Nephron (organoid): ENCODE results near the gene SAMD11.

ENCODE experiments used
- H3K27ac Mint-ChIP-seq, 3 experiments: 2 replicates each; pipeline ENCODE4 v1.8.0; 2020; ENCODE audit warnings: mixed read lengths in 3 of 3, mild to moderate bottlenecking in 2 of 3, moderate library complexity in 1 of 3
- H3K27me3 Mint-ChIP-seq: 2 replicates; pipeline ENCODE4 v1.8.0; 2021; ENCODE audit warnings: low read depth, mild to moderate bottlenecking, moderate library complexity, mixed read lengths
- H3K36me3 Mint-ChIP-seq: 2 replicates; pipeline ENCODE4 v1.8.0; 2020; ENCODE audit warnings: low read depth, mixed read lengths
- H3K4me1 Mint-ChIP-seq: 2 replicates; pipeline ENCODE4 v1.8.0; 2020; ENCODE audit warnings: mixed read lengths
- H3K4me3 Mint-ChIP-seq, 3 experiments: 2 replicates each; pipeline ENCODE4 v1.8.0; 2020; ENCODE audit warnings: mild to moderate bottlenecking in 3 of 3, mixed read lengths in 3 of 3, moderate library complexity in 2 of 3
- H3K9me3 Mint-ChIP-seq: 2 replicates; pipeline ENCODE4 v1.8.0; 2020; ENCODE audit warnings: mixed read lengths
- TF ChIP-seq, protein P1 (sequence below), 3 experiments: fragments of 200-600 bp; sonication (generic); IDR thresholded peaks; one replicate each; pipeline ENCODE4 v1.5.0; 2021; ENCODE audit warnings: antibody characterized with exemption in 3 of 3; ENCODE audit not compliant: unreplicated experiment in 3 of 3

Gene SAMD11

GRCh38 chr1:934991-935750, 11.4 kb downstream of the SAMD11 start:
- Mint-ChIP-seq H3K27me3 (peaks cover 38% of the 10 kb centered on the region), H3K27ac (peak overlapping the region; percentile 56 to 90 (median 75)), H3K4me3 (peak overlapping the region; percentile 64 to 81 (median 76)), H3K9me3 (no peaks in the 10 kb centered on the region), H3K36me3 (peaks cover 7% of the 10 kb centered on the region), H3K4me1 (peaks cover 46% of the 10 kb centered on the region)
- TF ChIP-seq, protein P1, sequence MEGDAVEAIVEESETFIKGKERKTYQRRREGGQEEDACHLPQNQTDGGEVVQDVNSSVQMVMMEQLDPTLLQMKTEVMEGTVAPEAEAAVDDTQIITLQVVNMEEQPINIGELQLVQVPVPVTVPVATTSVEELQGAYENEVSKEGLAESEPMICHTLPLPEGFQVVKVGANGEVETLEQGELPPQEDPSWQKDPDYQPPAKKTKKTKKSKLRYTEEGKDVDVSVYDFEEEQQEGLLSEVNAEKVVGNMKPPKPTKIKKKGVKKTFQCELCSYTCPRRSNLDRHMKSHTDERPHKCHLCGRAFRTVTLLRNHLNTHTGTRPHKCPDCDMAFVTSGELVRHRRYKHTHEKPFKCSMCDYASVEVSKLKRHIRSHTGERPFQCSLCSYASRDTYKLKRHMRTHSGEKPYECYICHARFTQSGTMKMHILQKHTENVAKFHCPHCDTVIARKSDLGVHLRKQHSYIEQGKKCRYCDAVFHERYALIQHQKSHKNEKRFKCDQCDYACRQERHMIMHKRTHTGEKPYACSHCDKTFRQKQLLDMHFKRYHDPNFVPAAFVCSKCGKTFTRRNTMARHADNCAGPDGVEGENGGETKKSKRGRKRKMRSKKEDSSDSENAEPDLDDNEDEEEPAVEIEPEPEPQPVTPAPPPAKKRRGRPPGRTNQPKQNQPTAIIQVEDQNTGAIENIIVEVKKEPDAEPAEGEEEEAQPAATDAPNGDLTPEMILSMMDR (IDR thresholded peaks at IDR 0.05; ENCODE audit: unreplicated experiment in 3 of 3) = no peak

DNA sequence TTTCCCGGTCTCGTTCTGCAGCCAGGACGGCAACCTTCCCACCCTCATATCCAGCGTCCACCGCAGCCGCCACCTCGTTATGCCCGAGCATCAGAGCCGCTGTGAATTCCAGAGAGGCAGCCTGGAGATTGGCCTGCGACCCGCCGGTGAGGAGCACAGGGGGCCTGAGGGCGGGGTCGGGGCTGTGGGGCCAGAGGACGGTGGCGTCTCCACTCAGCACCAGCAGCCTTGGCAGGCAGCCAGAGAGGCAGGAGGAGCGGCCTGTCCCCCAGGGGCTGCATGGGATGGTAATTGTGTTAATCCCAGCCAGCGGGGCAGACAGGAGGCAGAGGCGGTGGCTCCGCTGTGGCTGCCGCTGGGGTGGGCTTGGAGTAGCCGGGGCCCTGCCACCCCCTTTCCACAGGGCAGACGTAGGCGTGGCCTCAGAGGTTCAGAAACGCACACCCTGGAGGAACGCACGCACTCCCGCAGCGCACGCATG, 12.1 kb downstream of the SAMD11 start:
- H3K9me3 Mint-ChIP-seq = no peaks in the 10 kb centered on the region
- peaks cover 7% of the 10 kb centered on the region for H3K36me3 Mint-ChIP-seq
- peak overlapping the region in 2 of 3 experiments; percentile 56 to 75 for H3K27ac Mint-ChIP-seq
- peak overlapping the region; percentile 49 to 56 (median 54) for H3K4me3 Mint-ChIP-seq
- H3K4me1 Mint-ChIP-seq = peaks cover 46% of the 10 kb centered on the region
- TF ChIP-seq, protein P1 (IDR thresholded peaks at IDR 0.05; ENCODE audit: unreplicated experiment in 3 of 3) = no peak
- peaks cover 38% of the 10 kb centered on the region for H3K27me3 Mint-ChIP-seq

DNA sequence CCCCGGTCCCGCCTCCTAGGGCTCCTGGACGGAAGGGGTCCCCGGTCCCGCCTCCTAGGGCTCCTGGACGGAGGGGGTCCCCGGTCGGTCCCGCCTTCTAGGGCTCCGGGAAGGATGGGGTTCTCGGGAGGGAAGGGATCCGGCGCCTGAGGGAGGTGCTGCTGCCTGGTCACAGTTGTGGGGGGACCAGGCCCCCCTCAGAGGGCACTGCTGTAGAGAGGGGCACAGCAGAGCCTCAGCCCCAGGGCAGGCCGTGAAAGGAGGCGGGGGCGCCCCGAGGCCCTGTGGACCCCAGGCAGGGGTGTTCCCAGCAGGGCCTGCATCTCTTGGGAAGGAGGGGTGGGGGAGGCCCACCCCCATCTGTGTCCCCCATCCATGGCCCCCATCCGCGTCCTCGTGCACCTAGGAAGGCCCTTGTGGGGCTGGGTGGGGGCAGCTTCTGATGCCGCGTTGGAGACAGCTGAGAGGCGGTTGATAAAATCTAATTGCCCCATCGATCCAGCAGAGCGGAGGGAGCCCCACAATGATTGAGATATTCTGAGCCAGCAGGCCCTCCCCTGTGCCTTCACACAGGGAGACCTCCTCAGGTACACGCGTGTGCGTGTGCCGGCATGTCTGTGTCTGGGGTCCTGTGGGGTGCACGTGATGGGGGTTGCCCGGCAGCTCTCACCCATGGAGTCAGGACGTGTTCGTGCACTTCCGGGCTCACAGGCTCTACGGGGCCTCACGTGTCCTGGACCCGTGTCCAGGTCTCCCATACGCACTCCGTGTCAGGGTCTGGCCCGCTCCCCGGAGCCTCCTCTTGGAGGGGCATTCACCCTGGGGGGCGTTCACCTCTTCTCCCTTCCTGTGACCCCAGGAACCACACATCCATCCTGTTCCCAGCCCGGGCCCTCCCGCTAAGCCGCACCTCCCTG, 12.9 kb downstream of the SAMD11 start:
- TF ChIP-seq, protein P1 (IDR thresholded peaks at IDR 0.05; ENCODE audit: unreplicated experiment in 3 of 3) = no peak
- H3K27ac Mint-ChIP-seq = no peak overlapping the region
- peak overlapping the region in 2 of 3 experiments; percentile 27 to 34 for H3K4me3 Mint-ChIP-seq
- H3K9me3 Mint-ChIP-seq = no peaks in the 10 kb centered on the region
- H3K36me3 Mint-ChIP-seq = peaks cover 2% of the 10 kb centered on the region
- peaks cover 31% of the 10 kb centered on the region for H3K27me3 Mint-ChIP-seq
- peaks cover 44% of the 10 kb centered on the region for H3K4me1 Mint-ChIP-seq

DNA sequence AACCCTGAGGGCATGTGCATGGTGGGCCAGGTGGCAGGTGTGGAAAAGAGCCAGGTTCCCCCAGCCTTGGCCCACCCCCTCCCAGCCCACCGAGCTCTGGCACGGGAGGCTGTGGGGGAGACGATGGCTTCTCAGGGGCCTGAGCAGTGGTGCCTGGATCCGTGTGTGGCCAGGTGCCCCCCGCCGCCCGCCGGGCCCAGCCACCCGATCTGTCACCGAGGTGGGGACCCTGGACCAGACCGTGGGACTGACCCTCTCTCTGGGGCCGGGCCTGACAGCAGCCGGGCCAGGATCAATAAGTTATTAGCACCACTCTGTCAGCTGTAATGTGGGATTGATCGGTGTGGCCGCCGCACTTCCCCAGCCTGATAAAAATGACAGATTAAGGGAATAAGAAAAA, 13.8 kb downstream of the SAMD11 start:
- H3K36me3 Mint-ChIP-seq = no peaks in the 10 kb centered on the region
- peaks cover 30% of the 10 kb centered on the region for H3K27me3 Mint-ChIP-seq
- no peaks in the 10 kb centered on the region for H3K9me3 Mint-ChIP-seq
- H3K4me1 Mint-ChIP-seq = peaks cover 37% of the 10 kb centered on the region
- H3K27ac Mint-ChIP-seq = peak overlapping the region; percentile 84 to 85 (median 85)
- TF ChIP-seq, protein P1 (IDR thresholded peaks at IDR 0.05; ENCODE audit: unreplicated experiment in 3 of 3) = no peak
- H3K4me3 Mint-ChIP-seq = peak overlapping the region in 2 of 3 experiments; percentile 27 to 47

- Mint-ChIP-seq H3K4me3 (peak overlapping the region; percentile 21 to 47 (median 30)), H3K27me3 (peaks cover 27% of the 10 kb centered on the region), H3K9me3 (no peaks in the 10 kb centered on the region), H3K27ac (peak overlapping the region; percentile 84 to 85 (median 85)), H3K4me1 (peaks cover 33% of the 10 kb centered on the region), H3K36me3 (no peaks in the 10 kb centered on the region)
- TF ChIP-seq, protein P1 (IDR thresholded peaks at IDR 0.05; ENCODE audit: unreplicated experiment in 3 of 3) = peak; percentile 41 to 45 (median 42)
These were observed 14.5 kb downstream of the SAMD11 start for GRCh38 chr1:938088-938683.
